Measurements from ENCODE around the gene INO80B.
"Not testable (repeated sequence)": the region's sequence is repeated elsewhere in the genome, so short reads cannot be mapped to it uniquely, and the experiment has no call there.

Gene INO80B

DNA sequence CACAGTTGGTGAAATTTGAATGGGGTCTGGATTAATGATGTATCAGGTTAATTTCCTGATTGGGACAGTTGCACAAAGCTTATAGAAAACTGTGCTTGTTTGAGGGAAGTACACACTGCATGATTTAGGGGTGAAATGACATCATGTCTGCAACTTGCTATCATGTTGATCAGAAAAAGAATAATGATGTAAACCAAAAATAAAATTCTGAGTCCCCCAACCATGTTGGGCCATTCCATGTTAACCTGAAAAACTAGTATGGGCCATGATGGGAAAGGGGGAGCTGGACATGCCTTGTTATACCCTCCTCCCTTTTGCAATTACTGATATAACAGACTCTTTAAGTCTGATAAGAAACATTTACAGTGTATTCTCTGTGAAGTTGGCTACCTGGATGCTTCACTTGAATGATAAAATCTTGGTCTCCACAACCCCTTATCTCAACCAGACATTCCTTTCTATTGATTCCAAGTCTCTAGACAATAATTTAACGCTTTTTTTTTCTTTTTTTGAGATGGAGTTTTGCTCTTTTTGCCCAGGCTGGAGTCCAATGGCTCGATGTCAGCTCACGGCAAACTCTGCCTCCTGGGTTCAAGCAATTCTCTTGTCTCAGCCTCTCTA, 4.2 kb upstream of the INO80B start:
- no peak for DNase-seq (ENCODE audit: low read depth)

DNA sequence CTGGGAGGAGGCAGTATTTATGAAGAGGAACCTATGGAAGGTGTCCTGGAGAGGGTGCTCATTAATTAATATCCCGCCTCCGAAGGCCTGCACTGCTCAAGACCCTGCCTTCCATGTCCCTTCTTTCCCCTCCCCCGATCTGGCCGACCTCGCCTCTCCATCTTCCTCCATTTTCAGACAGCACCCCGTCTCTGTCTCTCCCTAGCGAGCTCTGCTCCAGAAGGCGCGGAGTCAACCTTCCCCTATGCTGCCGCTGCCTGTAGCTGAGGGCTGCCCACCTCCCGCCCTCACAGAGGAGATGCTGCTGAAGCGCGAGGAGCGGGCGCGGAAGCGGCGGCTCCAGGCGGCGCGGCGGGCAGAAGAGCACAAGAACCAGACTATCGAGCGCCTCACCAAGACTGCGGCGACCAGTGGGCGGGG, 2.3 kb downstream of the INO80B start:
- DNase-seq (ENCODE audit: low read depth), result no peak

DNA sequence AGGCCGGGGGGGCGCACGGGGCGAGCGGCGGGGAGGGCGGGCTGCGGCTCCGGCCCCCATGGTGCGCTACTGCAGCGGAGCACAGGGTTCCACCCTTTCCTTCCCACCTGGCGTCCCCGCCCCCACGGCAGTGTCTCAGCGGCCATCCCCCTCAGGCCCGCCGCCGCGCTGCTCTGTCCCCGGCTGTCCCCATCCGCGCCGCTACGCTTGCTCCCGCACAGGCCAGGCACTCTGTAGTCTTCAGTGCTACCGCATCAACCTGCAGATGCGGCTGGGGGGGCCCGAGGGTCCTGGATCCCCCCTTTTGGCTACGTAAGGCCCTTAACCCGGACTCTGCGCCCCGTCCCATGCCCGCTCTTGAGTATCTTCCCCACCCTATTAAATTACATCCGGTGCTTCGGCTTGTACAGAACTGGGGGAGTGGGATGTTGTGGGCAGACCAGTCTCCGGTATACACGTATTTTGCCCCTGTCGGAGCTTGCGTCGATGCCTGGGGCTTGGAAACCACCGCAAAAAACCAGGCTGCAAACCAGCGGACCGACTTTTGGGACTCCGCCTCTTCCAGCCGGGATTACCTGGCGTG, 2.8 kb downstream of the INO80B start:
- no peak for DNase-seq (ENCODE audit: low read depth)

GRCh38 chr2:74458132-74458937, 3.4 kb downstream of the INO80B start, which contains the start of gene WBP1:
TSS of gene WBP1 (plus strand) at chr2:74458438. CDS start at chr2:74458603, 165 bp downstream.
- peak; percentile 100 for DNase-seq (ENCODE audit: low read depth)

DNA sequence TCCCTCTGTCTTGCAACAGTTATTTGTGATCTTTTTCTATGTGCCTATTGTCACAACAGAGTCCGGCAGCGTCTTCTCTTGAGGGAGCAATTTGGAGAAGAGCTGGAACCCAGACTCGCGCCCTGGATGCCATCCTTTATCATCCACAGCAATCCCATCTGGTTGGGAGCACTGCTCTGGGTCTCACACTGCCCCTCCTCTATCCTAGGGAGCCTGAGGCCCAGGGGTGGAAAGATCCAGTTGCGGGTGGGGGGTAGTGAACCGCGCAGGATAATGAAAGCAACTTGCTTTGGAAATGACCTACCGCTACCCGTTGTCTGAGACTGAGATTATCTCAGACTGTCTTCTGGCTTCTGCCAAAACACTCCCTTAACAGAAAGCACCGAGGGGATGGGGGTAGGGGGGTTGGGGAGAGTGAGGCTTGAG, 4.1 kb downstream of the INO80B start:
- no peak for DNase-seq (ENCODE audit: low read depth)

- not testable (repeated sequence) for DNase-seq (ENCODE audit: low read depth)
Measured at GRCh38 chr2:74459503-74460118, 4.7 kb downstream of the INO80B start.

GRCh38 chr2:74460187-74460586, 5.3 kb downstream of the INO80B start:
- DNase-seq (ENCODE audit: low read depth), result not testable (repeated sequence)

DNA sequence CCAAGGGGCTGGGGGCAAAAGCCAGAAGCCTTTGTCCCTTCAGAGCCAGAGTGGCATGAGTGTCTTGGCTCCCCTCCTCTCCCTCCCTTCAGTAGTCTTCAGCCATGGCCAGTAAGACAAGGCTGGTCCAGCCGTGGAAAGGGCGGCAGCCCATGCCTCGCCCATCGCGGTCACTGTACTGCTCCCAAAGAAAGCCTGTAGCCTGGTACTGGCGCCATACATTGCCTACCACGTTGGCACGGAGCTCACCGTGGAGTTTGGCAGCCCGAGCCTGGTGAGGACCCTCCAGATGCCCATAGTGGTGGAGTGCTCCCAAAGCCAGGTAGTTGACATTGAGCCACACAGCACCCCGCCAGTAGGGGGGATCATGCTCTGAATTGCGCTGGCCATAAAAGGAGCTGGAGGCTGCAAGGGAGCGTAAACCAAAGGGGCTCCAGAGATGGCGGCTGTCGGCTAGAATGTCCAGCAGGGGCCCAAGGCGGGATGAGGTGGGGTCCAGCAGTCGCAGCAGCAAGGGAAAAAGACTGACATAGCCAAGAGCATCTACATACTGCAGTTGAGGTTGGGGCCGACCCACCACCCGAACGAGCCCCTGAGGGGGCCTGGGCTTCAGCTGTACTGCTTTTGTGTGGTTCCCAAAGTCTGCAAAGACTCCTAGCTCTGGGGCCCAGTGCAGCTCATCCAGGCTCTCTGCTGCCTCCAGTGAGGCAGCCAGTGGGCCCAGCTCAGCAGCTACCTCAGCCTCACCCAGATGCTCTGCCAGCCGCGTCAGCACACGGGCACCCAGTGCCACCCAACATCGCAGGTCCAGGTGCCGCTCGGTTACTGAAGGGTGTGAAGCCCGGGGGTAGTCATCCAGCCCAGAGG, 6.5 kb downstream of the INO80B start:
- no peak for DNase-seq (ENCODE audit: low read depth)

DNA sequence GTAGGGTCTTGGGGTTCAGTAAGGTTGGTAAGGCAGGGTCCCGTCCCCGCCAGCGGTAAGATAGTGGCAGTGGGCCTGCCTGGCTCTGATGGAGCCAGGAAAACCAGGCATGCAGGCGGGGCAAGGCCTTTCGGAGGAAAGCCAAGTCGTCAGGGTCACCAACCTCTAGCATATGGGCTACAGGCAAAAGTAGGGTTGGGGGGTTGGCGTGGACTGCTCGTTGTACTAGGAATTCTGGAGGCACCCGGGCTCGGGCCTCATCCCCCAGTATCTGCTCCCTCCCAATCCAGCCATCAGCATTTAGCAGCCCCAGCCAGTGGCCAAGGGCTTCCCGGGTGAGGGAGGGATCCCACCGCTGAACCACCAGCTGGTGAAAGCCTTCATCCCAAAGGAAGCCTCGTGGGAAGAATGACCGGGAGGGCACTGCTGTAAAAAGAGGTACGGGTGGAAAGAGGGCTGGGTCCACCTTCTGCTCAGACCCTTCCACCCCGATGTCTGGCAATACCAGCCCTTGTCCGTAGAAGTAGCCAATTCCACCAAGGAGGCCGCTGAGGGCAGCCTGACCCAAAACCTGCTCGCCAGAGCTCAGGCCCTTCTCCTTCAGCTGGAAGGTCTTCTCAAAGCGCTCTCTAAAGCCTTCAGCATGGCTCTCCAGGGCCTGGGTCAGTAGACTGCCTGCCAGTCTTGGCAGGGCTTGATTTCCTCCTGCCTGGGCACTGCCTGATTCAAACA, 7.3 kb downstream of the INO80B start:
- DNase-seq (ENCODE audit: low read depth), result no peak

GRCh38 chr2:74462786-74463105, 7.9 kb downstream of the INO80B start:
- DNase-seq (ENCODE audit: low read depth), result no peak

- no peak for DNase-seq (ENCODE audit: low read depth)
Measured at GRCh38 chr2:74464406-74464805, 9.5 kb downstream of the INO80B start.

DNA sequence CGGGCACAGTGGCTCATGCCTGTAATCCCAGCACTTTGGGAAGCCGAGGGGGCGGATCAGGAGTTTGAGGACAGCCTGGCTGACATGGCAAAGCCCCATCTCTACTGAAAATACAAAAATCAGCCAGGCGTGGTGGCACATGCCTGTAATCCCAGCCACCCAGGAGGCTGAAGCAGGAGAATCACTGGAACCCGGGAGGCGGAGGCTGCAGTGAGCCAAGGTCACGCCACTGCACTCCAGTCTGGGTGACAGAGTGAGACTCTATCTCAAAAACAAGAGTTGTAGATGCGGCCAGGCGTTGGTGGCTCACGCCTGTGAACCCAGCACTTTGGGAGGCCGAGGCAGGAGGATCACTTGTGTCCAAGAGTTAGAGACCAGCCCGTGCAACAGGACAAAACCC, 15.9 kb downstream of the INO80B start:
- not testable (repeated sequence) for DNase-seq (ENCODE audit: low read depth)

DNA sequence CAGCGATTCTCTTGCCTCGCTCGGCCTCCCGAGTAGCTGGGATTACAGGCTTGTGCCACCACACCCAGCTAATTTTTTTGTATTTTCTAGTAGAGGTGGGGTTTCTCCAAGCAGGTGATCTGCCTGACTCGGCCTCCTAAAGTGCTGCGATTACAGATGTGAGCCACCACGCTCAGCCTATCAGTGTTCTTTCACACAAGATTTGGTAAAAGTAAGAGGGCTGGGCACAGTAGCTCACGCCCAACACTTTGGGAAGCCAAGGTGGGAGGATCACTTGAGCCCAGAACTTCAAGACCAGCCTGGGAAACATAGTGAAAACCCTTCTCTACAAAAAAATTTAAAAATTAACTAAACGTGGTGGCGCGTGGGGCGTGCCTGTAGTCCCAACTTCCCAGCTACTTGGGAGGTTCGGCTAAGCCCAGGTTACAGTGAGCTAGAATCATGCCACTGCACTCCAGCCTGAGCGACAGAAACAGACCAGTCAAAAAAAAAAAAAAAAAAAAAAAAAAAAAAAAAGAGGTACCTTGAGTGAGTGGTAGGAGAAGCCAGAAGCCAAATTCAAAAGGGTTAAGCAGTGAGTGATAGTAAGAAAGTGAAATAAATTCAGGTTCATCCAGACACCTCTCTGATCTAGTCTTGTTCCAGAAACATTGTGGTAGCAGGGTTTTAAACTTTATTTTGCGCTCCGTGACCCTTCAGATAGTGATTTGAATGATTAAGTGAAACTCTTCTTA, 16.6 kb downstream of the INO80B start:
- no peak for DNase-seq (ENCODE audit: low read depth)

DNA sequence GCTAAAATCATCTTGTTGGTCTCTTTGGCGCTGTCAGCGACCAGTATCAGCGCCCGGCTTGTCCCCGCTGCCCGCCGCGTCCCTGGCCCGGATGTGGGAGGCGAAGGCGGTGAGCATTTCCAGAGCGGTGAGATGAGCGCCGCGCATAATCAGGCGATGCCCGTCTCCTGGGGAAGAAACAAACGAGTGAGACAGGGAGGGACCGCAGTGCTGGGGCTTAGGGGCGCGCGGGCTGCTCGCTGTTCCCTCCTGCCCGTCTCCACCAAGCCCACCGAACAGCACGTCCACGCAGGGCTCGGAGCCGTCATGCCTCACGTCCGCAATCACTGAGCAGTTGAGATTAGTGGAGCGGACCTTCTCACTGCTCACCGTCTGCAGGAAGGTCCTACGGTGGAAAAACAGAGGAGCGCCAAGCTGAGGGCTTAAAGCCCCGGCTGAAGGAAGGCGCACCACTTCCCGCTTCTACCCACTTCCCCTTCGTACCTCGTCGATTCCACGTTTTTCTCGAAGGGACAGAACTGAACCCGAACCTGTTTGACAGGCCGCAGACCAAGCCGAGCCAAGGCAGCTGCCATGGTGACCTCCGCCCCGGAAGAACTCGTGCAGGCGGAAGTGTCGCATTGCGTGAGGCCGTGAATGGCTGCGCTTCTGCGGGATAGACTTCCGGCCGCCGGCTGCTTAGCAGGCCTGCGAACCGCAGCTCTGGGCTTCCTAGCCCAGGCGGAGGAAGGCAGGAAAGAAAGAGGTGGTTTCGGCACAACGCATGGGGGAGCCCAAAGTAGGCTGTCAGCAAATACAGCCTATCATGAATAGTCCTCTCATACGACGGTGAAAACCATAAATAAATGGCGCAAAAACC, 17.4 kb downstream of the INO80B start, which contains the start of gene MRPL53:
Gene MRPL53, minus strand, starts transcription at position 595 of the 859 bp plus-strand sequence. Its CDS starts 20 bp downstream, at position 575.
- peak; percentile 78 for DNase-seq (ENCODE audit: low read depth)

GRCh38 chr2:74472945-74473258, 18.0 kb downstream of the INO80B start:
- DNase-seq (ENCODE audit: low read depth), result no peak

DNA sequence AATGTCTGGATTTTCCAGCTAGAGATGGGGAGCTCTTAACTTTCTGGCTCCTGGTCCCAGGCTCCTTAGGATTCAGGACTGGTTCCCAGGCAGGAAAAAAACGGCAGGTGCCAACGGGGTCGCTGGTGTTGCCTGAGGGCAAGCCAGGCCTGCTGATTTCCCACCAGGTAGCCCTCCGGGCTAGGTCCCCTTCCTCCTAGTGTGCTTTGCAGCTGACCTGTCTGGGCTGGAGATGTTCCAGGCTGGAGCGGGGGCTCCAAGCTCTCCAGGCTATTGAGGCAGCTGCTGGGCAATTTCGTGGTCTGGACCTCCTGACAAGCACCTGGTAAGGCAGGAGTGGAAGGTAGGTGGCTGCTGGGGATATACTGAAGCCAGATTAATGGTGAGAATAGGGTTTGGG, 19.6 kb downstream of the INO80B start:
- no peak for DNase-seq (ENCODE audit: low read depth)

GRCh38 chr2:74474899-74475298, 20.0 kb downstream of the INO80B start:
- no peak for DNase-seq (ENCODE audit: low read depth)

GRCh38 chr2:74481431-74481830, 26.5 kb downstream of the INO80B start:
- DNase-seq (ENCODE audit: low read depth), result no peak

DNA sequence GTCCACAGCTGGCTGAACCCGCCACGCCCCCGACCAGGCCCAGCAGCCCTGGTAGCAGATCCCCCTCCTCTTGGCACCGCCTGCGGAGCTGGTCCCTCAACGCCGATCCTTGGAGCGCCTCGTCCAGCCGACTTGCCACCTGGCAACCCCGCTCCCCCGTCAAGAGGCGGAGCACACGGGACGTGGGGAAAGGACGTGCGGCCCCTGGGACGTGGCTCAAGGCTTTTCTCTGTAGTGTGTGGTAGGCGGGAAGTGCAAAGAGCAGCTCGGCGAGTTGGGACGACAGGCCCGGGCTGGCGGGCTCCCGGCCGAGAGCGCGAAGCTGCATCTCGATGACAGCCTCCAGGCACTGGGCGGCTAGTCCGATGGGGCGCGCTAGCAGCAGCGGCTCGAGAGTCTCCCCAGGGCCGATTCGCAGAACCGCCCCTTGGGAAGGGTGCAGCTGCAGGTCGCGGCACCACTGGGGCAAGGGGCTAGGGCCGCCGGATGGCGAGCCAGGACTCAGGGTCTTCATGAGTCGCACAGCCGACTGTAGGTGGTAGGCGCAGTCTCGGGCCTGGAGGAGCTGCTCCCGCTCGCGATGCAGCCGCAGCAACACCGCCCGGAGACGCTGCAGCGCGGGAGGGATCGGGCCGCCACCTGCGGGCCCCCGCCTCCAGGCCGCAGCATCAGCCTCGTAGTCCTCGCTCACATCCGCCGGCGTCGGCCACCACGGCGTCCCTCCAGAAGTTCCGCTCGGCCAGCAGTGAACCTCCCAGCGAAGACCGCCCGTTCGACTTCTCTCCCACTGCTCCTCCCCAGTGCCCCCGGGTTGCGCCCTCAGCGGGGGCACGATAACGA, 27.3 kb downstream of the INO80B start:
- no peak for DNase-seq (ENCODE audit: low read depth)
